ENCODE measurements around the gene UBE2E1. TPM values are rescaled to one million over a fixed set of nuclear protein-coding genes. Genes with fewer than 3 reads are reported as not detected.
A peak's percentile ranks its signal among the peaks of the same experiment; 100 is the strongest.

Gene UBE2E1
- total RNA-seq, 1 donor from 2014 or later, result 124 TPM

GRCh38 chr3:23761440-23761896 is 44.3 kb upstream of the UBE2E1 start:
- TF ChIP-seq CTCF (IDR thresholded peaks at IDR 0.05; ENCODE audit: insufficient read depth, low read length, severe bottlenecking), result peak; percentile 65
- no peaks in the 10 kb centered on the region for H3K36me3 ChIP-seq (ENCODE audit: control insufficient read depth, insufficient read depth, low read length)
- H3K4me3 ChIP-seq (ENCODE audit: low read depth, low read length), result no peak overlapping the region
- DNase-seq (ENCODE audit: low read depth) (peak; percentile 66), FAIRE-seq (peak; percentile 84)
- no peaks in the 10 kb centered on the region for H3K27me3 ChIP-seq (ENCODE audit: control insufficient read depth, insufficient read depth, low read length)

DNA sequence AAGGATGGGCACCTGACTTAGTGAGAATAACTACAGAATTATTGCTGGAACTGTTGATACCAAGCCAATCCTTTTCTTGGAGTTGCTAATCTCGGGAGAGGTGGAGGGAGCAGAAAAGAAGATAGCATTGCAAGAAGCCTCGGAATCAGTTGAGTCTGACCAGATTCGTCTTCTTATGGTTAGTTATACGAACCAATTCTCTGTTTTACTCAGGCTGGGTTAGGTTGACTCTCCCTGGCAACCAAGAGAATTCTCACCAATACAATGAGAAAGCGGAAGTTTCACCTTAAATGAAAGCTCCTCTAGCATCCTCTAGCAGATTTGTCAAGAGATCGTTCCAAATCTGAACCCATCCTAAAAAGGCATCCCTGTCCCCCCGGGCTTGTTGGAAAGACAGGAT is 43.5 kb upstream of the UBE2E1 start:
- FAIRE-seq (no peak), DNase-seq (ENCODE audit: low read depth) (no peak)
- Histone ChIP-seq H3K36me3 (ENCODE audit: control insufficient read depth, insufficient read depth, low read length) (no peaks in the 10 kb centered on the region), H3K4me3 (ENCODE audit: low read depth, low read length) (no peak overlapping the region), H3K27me3 (ENCODE audit: control insufficient read depth, insufficient read depth, low read length) (no peaks in the 10 kb centered on the region)
- no peak for TF ChIP-seq CTCF (IDR thresholded peaks at IDR 0.05; ENCODE audit: insufficient read depth, low read length, severe bottlenecking)

- no peak overlapping the region for H3K4me3 ChIP-seq (ENCODE audit: low read depth, low read length)
- DNase-seq (ENCODE audit: low read depth) (no peak), FAIRE-seq (no peak)
- no peak for TF ChIP-seq CTCF (IDR thresholded peaks at IDR 0.05; ENCODE audit: insufficient read depth, low read length, severe bottlenecking)
- no peaks in the 10 kb centered on the region for H3K36me3 ChIP-seq (ENCODE audit: control insufficient read depth, insufficient read depth, low read length)
- no peaks in the 10 kb centered on the region for H3K27me3 ChIP-seq (ENCODE audit: control insufficient read depth, insufficient read depth, low read length)
These were observed 42.8 kb upstream of the UBE2E1 start for GRCh38 chr3:23762759-23763477.

GRCh38 chr3:23764407-23764806 is 41.3 kb upstream of the UBE2E1 start:
- DNase-seq (ENCODE audit: low read depth) (no peak), FAIRE-seq (no peak)
- H3K27me3 ChIP-seq (ENCODE audit: control insufficient read depth, insufficient read depth, low read length), result no peaks in the 10 kb centered on the region
- TF ChIP-seq CTCF (IDR thresholded peaks at IDR 0.05; ENCODE audit: insufficient read depth, low read length, severe bottlenecking), result no peak
- no peak overlapping the region for H3K4me3 ChIP-seq (ENCODE audit: low read depth, low read length)
- H3K36me3 ChIP-seq (ENCODE audit: control insufficient read depth, insufficient read depth, low read length), result no peaks in the 10 kb centered on the region

GRCh38 chr3:23767546-23767945 is 38.2 kb upstream of the UBE2E1 start:
- TF ChIP-seq CTCF (IDR thresholded peaks at IDR 0.05; ENCODE audit: insufficient read depth, low read length, severe bottlenecking), result no peak
- Histone ChIP-seq H3K27me3 (ENCODE audit: control insufficient read depth, insufficient read depth, low read length) (no peaks in the 10 kb centered on the region), H3K4me3 (ENCODE audit: low read depth, low read length) (no peak overlapping the region), H3K36me3 (ENCODE audit: control insufficient read depth, insufficient read depth, low read length) (no peaks in the 10 kb centered on the region)
- no peak for DNase-seq (ENCODE audit: low read depth)
- no peak for FAIRE-seq

Measured in bronchial epithelial cell (primary cell).